HEK293 (cell line): ENCODE data around the gene HIC1.

Source experiments
- CTCF ChIA-PET: fragments of 350-600 bp; formaldehyde crosslinking; extraction: SDS; loops from one replicate; lab custom pipeline; 2021; ENCODE audit warnings: antibody characterized with exemption; lab: Yijun Ruan, JAX
- POLR2A ChIA-PET: fragments of 300-600 bp; formaldehyde crosslinking; extraction: SDS; loops from one replicate; lab custom pipeline; 2020; ENCODE audit warnings: antibody characterized with exemption, inconsistent platforms; lab: Yijun Ruan, JAX
- H3K27ac ChIP-seq: fragments of 200-500 bp; sonication (Bioruptor generic); 2 replicates; pipeline ENCODE4 v1.5.1; 2014; ENCODE audit warnings: low read depth, low read length, control low read depth, inconsistent platforms; ENCODE audit errors: extremely low read depth
- H3K36me3 ChIP-seq, 2 experiments: fragments of 200-500 bp in 1 of 2; sonication (Bioruptor generic) in 1 of 2; 1 replicate in 1 of 2; 2 replicates in 1 of 2; pipeline ENCODE4 v1.5.1; 2014 to 2017; ENCODE audit warnings: inconsistent platforms in 2 of 2, low read length in 2 of 2; ENCODE audit not compliant: control insufficient read depth in 2 of 2, insufficient read depth in 1 of 2
- H3K4me1 ChIP-seq: fragments of 200-500 bp; sonication (Bioruptor generic); 2 replicates; pipeline ENCODE4 v1.5.1; 2014; ENCODE audit warnings: mild to moderate bottlenecking, low read length, inconsistent platforms; ENCODE audit not compliant: control insufficient read depth, insufficient read depth
- H3K4me3 ChIP-seq: 2 replicates; pipeline ENCODE4 v1.5.1; 2011; ENCODE audit warnings: low read depth, mild to moderate bottlenecking, control low read depth, low read length, moderate library complexity
- H3K9me3 ChIP-seq: fragments of 200-500 bp; sonication (Bioruptor generic); 2 replicates; pipeline ENCODE4 v1.5.1; 2014; ENCODE audit warnings: low read depth, low read length, inconsistent platforms; ENCODE audit not compliant: control insufficient read depth, insufficient read depth
- AEBP2 ChIP-seq: fragments of 450-650 bp; formaldehyde crosslinking; IDR thresholded peaks from 2 replicates; pipeline ENCODE4 v1.5.1; 2016; ENCODE audit warnings: missing biosample characterization, missing genetic modification characterization, borderline replicate concordance
- BCL6B ChIP-seq: fragments of 450-650 bp; formaldehyde crosslinking; IDR thresholded peaks from 2 replicates; pipeline ENCODE4 v1.5.1; 2017; ENCODE audit warnings: missing biosample characterization, missing genetic modification characterization
- MZF1 ChIP-seq: fragments of 450-650 bp; formaldehyde crosslinking; IDR thresholded peaks from 2 replicates; pipeline ENCODE4 v1.5.1; 2017; ENCODE audit warnings: missing biosample characterization, missing genetic modification characterization, borderline replicate concordance
- OVOL3 ChIP-seq: fragments of 450-650 bp; formaldehyde crosslinking; IDR thresholded peaks from 2 replicates; pipeline ENCODE4 v1.5.1; 2016; ENCODE audit warnings: missing biosample characterization, missing genetic modification characterization
- PRDM1 ChIP-seq: fragments of 450-650 bp; formaldehyde crosslinking; IDR thresholded peaks from 2 replicates; pipeline ENCODE4; 2016; ENCODE audit warnings: missing biosample characterization, missing genetic modification characterization
- SCRT2 ChIP-seq: fragments of 450-650 bp; formaldehyde crosslinking; IDR thresholded peaks from 2 replicates; pipeline ENCODE4 v1.5.1; 2016; ENCODE audit warnings: missing biosample characterization, missing genetic modification characterization
- TRIM28 ChIP-seq: IDR thresholded peaks from 2 replicates; pipeline ENCODE4 v1.6.1; 2011; ENCODE audit warnings: low read length, control low read depth, borderline replicate concordance
- ZBTB10 ChIP-seq: fragments of 450-650 bp; formaldehyde crosslinking; IDR thresholded peaks from 2 replicates; pipeline ENCODE4 v1.5.1; 2016; ENCODE audit warnings: missing biosample characterization, missing genetic modification characterization
- ZFP69B ChIP-seq: fragments of 450-650 bp; formaldehyde crosslinking; IDR thresholded peaks from 2 replicates; pipeline ENCODE4 v1.5.1; 2016; ENCODE audit warnings: missing biosample characterization, missing genetic modification characterization
- ZIC2 ChIP-seq: fragments of 450-650 bp; formaldehyde crosslinking; IDR thresholded peaks from 2 replicates; pipeline ENCODE4 v1.5.1; 2016; ENCODE audit warnings: missing biosample characterization, missing genetic modification characterization
- ZNF157 ChIP-seq: fragments of 450-650 bp; formaldehyde crosslinking; IDR thresholded peaks from 2 replicates; pipeline ENCODE4 v1.5.1; 2016; ENCODE audit warnings: missing biosample characterization, missing genetic modification characterization
- ZNF23 ChIP-seq: fragments of 450-650 bp; formaldehyde crosslinking; IDR thresholded peaks from 2 replicates; pipeline ENCODE4 v1.5.1; 2016; ENCODE audit warnings: missing biosample characterization, missing genetic modification characterization, borderline replicate concordance
- ZNF239 ChIP-seq: fragments of 450-650 bp; formaldehyde crosslinking; IDR thresholded peaks from 2 replicates; pipeline ENCODE4 v1.5.1; 2016; ENCODE audit warnings: missing biosample characterization, missing genetic modification characterization
- ZNF274 ChIP-seq, 2 experiments: fragments of 200-500 bp in 1 of 2; fragments of 450-650 bp in 1 of 2; sonication (Bioruptor generic) in 1 of 2; formaldehyde crosslinking in 1 of 2; IDR thresholded peaks; 2 replicates each; pipeline versions ENCODE4 v1.5.1 to v1.6.1; 2014 to 2016; ENCODE audit warnings: borderline replicate concordance in 1 of 2, inconsistent platforms in 1 of 2, low read length in 1 of 2, missing biosample characterization in 1 of 2, missing genetic modification characterization in 1 of 2
- ZNF518A ChIP-seq: fragments of 450-650 bp; formaldehyde crosslinking; conservative IDR thresholded peaks from 2 replicates; pipeline ENCODE4 v1.5.1; 2016; ENCODE audit warnings: low read depth, missing biosample characterization, missing genetic modification characterization
- ZNF544 ChIP-seq: fragments of 450-650 bp; formaldehyde crosslinking; IDR thresholded peaks from 2 replicates; pipeline ENCODE4 v1.5.0; 2017; ENCODE audit warnings: missing biosample characterization, missing genetic modification characterization
- ZNF791 ChIP-seq: fragments of 450-650 bp; formaldehyde crosslinking; IDR thresholded peaks from 2 replicates; pipeline ENCODE4 v1.5.1; 2016; ENCODE audit warnings: missing biosample characterization, missing genetic modification characterization
- TF ChIP-seq, protein P1 (sequence below): fragments of 450-650 bp; formaldehyde crosslinking; IDR thresholded peaks from 2 replicates; pipeline ENCODE4 v1.5.1; 2016; ENCODE audit warnings: missing biosample characterization, missing genetic modification characterization
- TF ChIP-seq, protein P2 (sequence below): fragments of 450-650 bp; formaldehyde crosslinking; IDR thresholded peaks from 2 replicates; pipeline ENCODE4 v1.5.1; 2016; ENCODE audit warnings: missing biosample characterization, missing genetic modification characterization

The HIC1 gene

GRCh38 chr17:2063261-2064146 lies 8.6 kb downstream of the HIC1 start (continued):
- TF ChIP-seq ZNF518A (tag by site-specific recombination) (no peak), PRDM1 (tag by site-specific recombination) (no peak), ZNF239 (tag by site-specific recombination) (no peak), AEBP2 (tag by site-specific recombination) (no peak)

DNA sequence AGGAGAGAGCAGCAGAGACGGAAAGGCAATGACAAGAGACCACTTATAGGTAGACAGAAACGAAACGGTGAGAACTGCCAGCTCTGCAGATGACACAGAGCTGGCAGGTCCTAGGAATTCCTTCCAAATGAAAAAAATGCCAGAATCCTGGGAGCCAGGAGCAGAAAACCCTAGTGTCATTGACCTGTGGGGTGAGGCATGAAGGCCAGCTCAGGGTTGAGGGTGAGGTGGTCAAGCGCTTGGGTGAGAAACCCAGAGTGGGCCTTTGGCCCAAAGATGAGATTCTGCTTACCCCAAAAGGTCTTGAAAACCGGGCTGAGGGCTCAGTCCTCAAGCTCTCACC lies 9.2 kb downstream of the HIC1 start:
- CTCF ChIA-PET, result interaction anchor here (0.5 to 4.0 kb wide), 12 partner anchors 9 to 491 kb away, joined by 3 to 41 read pairs (median 4); partner anchors contain the start of gene HIC1
- POLR2A ChIA-PET, result no interaction called here
- Histone ChIP-seq H3K4me3 (no peak overlapping the region), H3K4me1 (no peaks in the 10 kb centered on the region; the same call in 1 of the 2 replicates), H3K36me3 (peaks cover 0 to 60% of the 10 kb centered on the region in 2 experiments; a peak in 1 of 3 replicates), H3K9me3 (no peaks in the 10 kb centered on the region), H3K27ac (0 out of 2 replicates have a peak overlapping the region, but pooled peaks have one; percentile 2)
- TF ChIP-seq ZNF544 (tag by site-specific recombination), result no peak
- TF ChIP-seq, protein P1, sequence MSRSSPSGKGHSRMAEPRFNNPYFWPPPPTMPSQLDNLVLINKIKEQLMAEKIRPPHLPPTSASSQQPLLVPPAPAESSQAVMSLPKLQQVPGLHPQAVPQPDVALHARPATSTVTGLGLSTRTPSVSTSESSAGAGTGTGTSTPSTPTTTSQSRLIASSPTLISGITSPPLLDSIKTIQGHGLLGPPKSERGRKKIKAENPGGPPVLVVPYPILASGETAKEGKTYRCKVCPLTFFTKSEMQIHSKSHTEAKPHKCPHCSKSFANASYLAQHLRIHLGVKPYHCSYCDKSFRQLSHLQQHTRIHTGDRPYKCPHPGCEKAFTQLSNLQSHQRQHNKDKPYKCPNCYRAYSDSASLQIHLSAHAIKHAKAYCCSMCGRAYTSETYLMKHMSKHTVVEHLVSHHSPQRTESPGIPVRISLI (tag by site-specific recombination), result no peak
- TF ChIP-seq ZNF157, result no peak
- TF ChIP-seq BCL6B (tag by site-specific recombination), result no peak
- TF ChIP-seq ZFP69B (tag by site-specific recombination), result no peak
- TF ChIP-seq ZIC2 (tag by site-specific recombination), result no peak
- no peak for TF ChIP-seq ZNF23 (tag by site-specific recombination)
- TF ChIP-seq ZNF791 (tag by site-specific recombination), result no peak
- TF ChIP-seq TRIM28, result no peak
- no peak for TF ChIP-seq OVOL3 (tag by site-specific recombination)
- TF ChIP-seq SCRT2, result no peak
- no peak for TF ChIP-seq ZBTB10 (tag by site-specific recombination)
- no peak for TF ChIP-seq MZF1
- no peak for TF ChIP-seq ZNF274 (IDR thresholded peaks at IDR 0.05; ENCODE audit: low read length)
- no peak for TF ChIP-seq ZNF274 (tag by site-specific recombination; IDR thresholded peaks at IDR 0.05; ENCODE audit: borderline replicate concordance)
- TF ChIP-seq, protein P2, sequence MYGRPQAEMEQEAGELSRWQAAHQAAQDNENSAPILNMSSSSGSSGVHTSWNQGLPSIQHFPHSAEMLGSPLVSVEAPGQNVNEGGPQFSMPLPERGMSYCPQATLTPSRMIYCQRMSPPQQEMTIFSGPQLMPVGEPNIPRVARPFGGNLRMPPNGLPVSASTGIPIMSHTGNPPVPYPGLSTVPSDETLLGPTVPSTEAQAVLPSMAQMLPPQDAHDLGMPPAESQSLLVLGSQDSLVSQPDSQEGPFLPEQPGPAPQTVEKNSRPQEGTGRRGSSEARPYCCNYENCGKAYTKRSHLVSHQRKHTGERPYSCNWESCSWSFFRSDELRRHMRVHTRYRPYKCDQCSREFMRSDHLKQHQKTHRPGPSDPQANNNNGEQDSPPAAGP (tag by site-specific recombination), result no peak
